Stimulated activated CD4-positive, alpha-beta T cell treated with anti-CD3 and anti-CD28 coated beads, Interleukin-2, amount 100 ng/mL, for 48 hours (primary cell): Measurements from ENCODE around the gene ZNF8.
A peak's percentile ranks its signal among the peaks of the same experiment; 100 is the strongest.

Experiments used
- DNase-seq, 2 donors: peaks; one replicate each; pipeline ENCODE4 v3.0.0-alpha.2; 2020

ZNF8 gene

DNA sequence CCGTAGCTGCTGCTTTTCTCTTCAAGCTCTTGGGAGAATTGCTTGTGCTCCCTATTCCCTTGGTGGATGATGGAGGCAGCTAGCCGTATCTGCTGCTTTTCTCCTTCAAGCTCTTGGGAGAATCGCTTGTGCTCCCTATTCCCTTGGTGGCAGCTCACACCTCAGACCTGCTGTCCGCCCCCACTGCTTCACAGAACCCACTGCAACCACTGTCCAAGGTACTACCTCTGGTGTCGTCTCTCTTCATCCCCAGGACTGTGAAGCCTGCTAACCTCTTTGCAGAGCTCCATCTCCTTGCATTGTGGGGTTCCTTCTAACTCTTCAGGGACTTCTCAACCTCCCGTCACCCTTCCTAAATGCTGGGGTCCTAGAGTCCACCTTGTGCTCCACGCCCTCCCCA is 21.9 kb downstream of the ZNF8 start:
- no peak for DNase-seq

GRCh38 chr19:58304255-58304654 is 25.5 kb downstream of the ZNF8 start:
- no peak for DNase-seq

DNA sequence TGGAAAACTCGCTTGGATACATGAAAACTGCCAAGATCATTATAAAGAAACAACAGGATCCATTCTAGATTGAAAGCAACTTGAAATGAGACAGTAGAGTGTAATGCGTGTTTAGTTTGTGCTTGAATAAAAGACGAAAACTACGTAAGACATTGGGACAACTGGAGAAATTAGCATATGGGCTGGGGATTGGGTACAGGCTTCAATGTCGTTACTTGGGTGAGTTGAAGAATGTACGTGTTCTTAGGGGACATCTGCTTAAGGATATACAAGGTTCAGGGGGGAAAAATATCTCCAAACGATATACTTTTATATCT is 26.0 kb downstream of the ZNF8 start:
- DNase-seq: no peak

- DNase-seq: peak; percentile 87
These were observed 26.5 kb downstream of the ZNF8 start, which contains the start of gene ERVK3-1 for GRCh38 chr19:58305065-58305931. Gene ERVK3-1 (plus strand): TSS chr19:58305377. CDS start chr19:58312169, 6,792 bp downstream.

GRCh38 chr19:58305932-58306323 is 27.2 kb downstream of the ZNF8 start:
- DNase-seq: no peak

DNA sequence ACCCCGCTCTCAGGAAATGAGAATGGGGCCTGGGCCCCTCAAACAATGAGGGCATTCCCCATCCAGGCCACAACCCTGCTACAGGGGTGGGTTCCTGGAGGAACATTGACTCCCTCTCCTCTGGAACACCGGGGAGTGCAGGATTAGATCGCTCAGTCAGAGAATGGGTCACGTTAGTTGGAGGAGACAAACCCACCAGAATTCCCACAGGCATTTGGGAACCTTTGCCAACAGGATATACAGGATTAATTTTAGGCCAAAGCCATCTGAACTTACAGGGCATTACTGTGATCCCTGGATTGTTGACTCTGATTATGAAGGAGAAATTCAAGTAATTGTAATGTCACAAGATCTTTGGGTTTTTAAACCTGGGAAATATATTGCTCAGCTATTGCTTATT is 29.0 kb downstream of the ZNF8 start:
- no peak for DNase-seq

GRCh38 chr19:58310685-58311084 is 31.9 kb downstream of the ZNF8 start:
- peak in 1 of 2 donors; percentile 6 for DNase-seq

GRCh38 chr19:58311345-58311865 is 32.6 kb downstream of the ZNF8 start:
- DNase-seq: no peak

DNA sequence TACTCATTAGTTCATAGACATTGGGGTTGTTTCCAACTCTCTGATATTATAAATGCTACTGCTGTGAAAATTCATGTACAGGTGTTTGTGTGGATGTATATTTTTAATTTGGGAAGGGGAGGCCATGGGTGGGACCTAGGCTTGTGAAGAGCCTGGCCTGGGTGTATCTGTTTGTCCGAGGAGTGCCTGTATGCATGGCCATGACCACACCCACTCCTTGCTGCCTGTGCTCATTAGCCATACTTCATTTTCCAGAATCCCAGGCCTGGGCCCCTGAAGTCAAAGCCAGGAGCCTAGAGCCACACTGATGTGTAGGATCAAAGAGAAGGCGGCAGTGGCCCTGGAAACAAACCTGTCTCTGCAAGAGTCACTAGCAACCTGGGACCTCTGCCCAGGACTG is 36.8 kb downstream of the ZNF8 start:
- no peak for DNase-seq

DNA sequence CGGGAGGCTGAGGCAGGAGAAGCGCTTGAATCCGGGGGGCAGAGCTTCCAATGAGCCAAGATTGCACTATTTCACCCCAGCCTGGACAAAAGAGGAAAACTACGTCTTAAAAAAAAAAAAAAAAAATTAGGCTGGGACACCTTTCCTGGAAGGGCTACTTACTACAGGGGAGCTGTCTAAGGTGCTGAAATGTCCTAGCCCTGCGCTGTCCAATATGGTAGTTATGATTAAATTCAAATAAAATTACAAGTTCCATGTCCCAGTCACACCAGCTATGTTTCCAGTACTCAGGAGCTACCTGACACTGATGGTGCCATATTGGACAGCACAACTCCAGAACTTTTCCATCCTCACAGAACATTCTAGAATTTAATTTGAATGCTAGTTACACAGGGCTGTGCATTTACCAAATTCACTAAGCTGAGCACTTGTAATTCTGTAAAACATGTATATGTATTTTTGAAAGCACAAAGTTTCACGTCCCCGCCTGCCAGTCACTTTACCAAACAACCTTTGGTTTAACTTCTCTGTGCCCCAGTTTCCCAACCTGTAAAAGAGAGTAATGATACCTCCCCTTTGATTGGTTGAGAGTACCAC is 38.8 kb downstream of the ZNF8 start:
- no peak for DNase-seq

GRCh38 chr19:58318297-58318696 is 39.5 kb downstream of the ZNF8 start:
- DNase-seq: no peak

DNA sequence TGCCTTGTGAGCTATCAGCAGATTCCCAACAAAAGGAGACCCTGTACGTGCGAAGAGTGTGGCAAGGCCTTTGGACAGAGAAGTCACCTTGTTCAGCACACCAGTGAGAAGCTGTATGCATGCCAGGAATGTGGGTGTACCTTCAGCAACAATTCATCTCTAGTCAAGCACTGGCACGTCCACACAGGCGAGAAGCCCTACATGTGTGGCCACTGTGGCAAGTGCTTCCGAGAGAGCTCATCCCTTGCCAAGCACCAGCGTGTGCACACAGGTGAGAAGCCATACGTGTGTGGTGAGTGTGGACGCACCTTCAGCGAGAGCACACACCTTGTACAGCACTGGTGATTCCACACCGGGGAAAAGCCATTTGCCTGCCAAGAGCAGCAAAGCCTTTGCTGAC is 40.5 kb downstream of the ZNF8 start:
- no peak for DNase-seq

- DNase-seq: no peak
These were observed 46.7 kb downstream of the ZNF8 start for GRCh38 chr19:58325311-58326022.

GRCh38 chr19:58326501-58326913 is 47.8 kb downstream of the ZNF8 start:
- DNase-seq: no peak

DNA sequence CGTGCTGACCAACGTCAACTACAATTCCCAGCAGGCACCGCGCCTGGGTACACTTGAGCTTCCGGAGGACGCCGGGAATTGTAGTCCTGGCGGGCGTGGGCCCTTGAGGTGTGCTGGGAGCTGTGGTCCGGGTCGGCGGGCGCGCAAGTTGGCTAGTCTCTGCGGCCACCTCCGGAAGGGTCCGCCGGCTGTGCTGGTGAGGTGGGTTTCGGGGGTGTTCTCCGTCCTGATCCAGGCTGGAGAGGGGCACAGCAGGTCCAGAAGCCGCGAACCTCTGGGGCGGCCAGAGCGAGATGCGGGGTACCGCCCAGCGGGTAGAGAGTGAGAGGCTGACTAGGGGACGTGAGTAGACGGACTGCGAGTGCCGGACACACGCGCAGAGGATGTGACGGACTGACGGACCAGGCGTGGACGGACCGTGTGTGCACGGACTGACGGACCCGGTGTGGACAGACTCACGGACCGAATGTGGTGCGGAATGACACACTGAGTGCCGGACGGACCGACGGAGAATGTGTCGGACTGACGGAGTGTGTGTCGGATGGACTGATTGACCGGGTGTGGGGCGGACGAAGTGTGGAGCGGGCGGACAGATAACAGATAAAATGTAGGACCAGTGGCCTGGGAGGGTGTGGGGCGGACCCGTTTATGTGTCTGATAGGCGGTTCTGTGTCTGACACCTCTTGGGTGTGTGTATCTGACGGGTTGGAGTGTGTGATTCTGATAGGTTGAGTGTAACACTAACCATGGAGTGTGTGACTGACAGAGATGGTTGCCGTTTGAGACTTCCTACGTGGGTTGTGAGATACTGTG is 48.4 kb downstream of the ZNF8 start, which contains the start of gene ZSCAN22:
Gene ZSCAN22, plus strand, starts transcription at position 81 of the 813 bp plus-strand sequence. CDS start 7,809 bp downstream, outside the sequence.
- peak; percentile 87 for DNase-seq

DNA sequence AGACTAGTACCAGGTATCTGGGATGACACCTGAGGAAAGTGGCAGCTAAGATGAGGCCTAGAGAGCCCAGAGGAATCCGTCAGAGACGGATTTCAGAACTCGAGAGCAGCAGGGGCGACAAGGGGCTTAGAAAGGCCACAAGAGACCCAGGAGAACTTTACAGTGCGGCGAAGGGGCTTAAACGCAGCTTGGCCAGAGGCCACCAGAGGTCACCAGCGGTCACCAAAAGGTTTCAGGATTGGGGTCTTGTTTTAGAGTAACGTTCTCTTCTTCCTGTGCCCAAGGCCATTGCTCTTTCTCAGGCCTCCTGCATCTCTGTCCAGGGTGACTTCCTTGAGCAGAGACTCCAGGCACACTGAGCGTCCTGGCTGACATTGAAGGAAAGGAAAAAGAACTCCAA is 50.2 kb downstream of the ZNF8 start:
- DNase-seq: no peak

GRCh38 chr19:58330458-58330857 is 51.7 kb downstream of the ZNF8 start:
- no peak for DNase-seq

- no peak for DNase-seq
These were observed 53.9 kb downstream of the ZNF8 start for GRCh38 chr19:58332697-58333096.

DNA sequence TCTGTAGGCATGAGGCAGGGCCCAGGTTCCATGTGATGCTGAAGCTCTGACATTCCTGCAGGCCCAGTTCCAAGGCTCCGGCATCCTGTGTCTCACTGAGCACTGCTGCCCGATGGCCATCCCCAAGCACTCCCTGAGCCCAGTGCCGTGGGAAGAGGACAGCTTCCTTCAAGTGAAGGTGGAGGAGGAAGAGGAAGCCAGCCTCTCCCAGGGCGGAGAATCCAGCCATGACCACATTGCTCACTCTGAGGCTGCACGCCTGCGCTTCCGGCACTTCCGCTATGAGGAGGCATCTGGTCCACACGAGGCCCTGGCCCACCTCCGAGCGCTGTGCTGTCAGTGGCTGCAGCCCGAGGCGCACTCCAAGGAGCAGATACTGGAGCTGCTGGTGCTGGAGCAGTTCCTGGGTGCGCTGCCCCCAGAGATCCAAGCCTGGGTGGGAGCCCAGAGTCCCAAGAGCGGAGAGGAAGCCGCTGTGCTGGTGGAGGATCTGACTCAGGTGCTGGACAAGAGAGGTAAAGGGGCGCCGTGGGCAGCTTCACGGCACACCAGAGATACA is 56.0 kb downstream of the ZNF8 start:
- DNase-seq: no peak

GRCh38 chr19:58335630-58336029 is 56.9 kb downstream of the ZNF8 start:
- DNase-seq: no peak

GRCh38 chr19:58336216-58336615 is 57.5 kb downstream of the ZNF8 start:
- no peak for DNase-seq

DNA sequence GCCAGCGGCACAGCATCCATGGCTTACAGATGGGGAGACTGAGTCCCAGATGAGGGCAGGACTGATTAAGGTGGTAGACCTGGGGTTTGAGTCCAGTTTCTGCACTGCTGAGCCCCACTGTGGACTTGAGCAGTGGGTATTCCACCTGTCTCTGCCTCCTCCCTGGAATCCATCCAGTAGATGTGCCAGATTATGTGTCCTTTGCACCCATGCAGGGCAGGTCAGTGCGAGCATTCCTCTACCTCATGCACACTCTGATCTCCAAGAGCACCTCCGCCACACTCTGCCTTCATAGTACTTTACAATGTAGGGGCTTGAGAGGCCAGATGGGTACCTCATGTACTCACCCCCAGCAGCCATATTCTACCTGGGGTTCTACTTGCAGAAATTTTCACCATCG is 58.1 kb downstream of the ZNF8 start:
- no peak for DNase-seq
